Activated CD4-positive, CD25-positive, alpha-beta regulatory T cell treated with anti-CD3 and anti-CD28 coated beads, Interleukin-2, amount 50 U/mL, for 72 hours (primary cell): ENCODE data around the gene SAMSN1.

Source experiments
- DNase-seq: peaks from one replicate; pipeline ENCODE4 v3.0.0; 2021

The SAMSN1 gene

DNA sequence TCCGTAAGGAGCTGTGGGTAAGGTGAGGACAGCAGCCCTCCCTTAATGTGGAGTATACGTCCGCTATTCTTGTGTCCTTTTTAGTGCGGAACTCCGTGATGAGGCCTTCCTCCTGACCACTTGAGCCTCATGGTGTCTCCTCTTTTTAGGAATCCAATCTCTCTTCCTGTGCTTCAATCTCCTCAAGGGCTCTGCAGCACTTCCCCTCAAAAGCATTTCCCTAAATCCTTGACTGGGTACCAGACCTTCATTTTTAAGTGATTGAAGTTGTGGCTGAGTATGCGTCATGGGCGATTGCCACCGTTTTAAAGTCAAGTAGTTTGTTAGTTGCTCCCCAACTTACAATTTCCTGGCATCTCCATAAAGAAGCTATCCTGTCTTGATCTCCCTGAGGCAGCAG, 62.8 kb downstream of the SAMSN1 start:
- DNase-seq, result no peak

DNA sequence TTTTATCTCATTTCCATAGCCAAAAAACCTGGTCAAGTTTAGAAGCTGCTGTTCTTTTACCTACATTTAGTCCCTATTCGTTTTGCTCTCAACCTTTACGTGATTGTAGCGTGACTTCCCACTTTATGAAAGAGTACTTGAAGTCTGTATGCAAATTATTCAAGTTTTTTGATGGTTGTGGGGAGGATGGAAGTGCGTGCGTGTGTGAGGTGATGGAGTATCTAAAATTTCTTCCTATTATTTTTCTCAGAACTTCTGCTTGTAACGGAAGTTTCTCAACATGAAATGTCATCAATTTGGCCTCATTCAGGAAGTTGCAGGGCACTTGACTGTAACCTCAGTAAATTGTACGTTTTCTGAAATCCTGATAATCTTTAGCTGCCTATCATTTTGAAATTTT, 64.0 kb downstream of the SAMSN1 start:
- DNase-seq, result no peak

DNA sequence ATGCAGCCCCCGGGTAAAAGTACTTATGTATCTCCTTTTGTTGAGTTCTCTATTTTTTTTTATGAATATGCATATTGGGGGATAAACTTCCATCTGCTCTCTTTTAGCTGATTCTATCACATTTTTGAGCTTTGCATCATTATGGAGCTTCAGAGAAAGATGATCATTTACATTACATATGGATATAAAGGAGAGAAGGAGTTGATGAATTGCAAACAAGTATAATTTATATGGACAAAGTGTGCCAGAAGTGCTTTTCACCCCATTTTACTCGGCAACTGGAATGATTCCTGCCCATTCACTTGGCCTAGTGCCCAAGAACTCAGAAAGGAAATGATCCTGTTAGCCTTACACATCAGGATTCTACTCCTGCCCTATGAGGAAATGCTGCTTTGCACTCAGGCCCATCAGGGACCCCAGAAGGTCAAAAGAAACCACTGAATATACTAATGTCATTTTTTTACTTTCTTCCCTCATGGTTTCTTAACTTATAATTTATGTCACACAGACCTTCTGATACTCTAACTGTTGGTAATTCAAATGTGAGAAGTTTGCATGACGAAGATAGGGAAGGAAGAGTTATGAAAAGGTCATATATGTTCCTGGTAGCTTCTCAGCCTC, 65.6 kb downstream of the SAMSN1 start:
- DNase-seq, result no peak

- DNase-seq, result no peak
Observed at GRCh38 chr21:14479241-14479786, 66.8 kb downstream of the SAMSN1 start.

DNA sequence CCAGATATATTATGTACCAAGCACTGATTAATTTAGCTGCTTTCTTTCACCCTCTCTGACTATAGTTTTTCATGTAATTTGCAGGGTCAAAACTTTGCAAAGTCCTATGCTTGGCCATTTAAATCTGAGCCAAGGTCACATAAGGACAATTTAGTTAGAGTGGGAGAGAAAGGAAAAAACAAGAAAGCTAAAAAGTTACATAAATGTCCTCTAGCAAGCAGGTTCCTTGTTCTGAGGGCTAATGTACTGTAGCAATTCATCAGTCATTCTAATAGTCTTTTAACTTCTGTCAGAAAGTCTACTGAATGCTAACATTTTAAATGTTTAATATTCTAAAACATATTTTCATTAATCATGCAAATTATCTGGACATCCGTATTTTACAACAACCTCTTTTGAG, 68.3 kb downstream of the SAMSN1 start:
- no peak for DNase-seq

- no peak for DNase-seq
Observed at GRCh38 chr21:14477133-14477532, 69.0 kb downstream of the SAMSN1 start.

DNA sequence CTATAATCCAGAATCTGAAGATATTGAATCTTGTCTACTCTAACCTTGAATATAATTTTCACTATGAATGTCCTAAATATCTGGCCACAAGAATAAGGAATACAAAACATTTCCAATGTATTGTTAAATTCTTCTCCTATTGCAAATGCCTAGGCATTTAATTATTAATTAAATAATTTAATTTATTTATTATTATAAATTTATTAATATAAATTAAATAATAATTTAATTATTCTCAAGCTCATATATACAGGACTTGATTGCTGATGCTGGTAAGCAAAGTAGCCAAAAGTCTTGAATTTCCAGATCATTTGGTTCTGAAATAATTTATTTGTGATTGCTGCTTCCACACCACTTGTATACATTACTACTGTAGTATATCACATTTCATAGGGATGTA, 71.1 kb downstream of the SAMSN1 start:
- no peak for DNase-seq

DNA sequence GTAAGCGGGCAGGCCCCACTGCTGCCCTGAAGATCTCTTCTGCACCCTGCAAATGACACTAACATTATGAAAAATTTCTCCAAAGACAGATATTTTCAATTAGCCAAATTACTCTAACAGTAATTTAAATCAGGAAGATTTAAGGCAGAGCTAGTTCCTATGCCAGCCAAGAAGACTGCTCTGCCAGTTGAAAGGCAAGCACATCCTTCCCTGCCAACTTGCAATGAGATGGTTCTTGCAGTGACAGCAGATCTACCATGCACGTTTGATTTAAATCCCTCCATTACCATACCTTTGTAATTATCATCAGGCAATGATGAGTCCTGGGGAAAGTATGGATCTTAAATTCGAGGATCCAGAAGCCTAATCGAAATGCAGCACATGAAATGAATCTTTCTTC, 76.5 kb downstream of the SAMSN1 start:
- no peak for DNase-seq

DNA sequence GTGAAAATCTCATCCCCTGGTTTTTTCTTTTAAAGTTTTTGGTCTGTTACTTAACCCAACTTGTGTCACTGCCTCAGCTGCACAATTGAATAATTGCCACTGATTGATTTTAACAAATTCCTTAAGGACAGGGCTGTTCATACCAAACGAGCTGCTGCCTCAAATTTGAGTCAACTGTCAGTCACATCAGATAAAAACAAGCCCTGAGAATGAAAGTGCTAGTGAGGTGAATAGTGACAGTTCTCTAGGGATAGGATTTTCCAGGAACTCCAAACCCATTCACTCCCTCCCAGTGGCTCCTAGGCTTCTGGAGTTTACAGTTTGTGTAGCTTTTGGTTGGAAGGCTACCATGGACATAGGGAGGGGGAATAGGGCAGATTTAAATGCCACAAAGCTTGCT, 79.4 kb downstream of the SAMSN1 start:
- no peak for DNase-seq

- no peak for DNase-seq
Observed at GRCh38 chr21:14457762-14458161, 88.4 kb downstream of the SAMSN1 start.

GRCh38 chr21:14456911-14457310, 89.2 kb downstream of the SAMSN1 start:
- no peak for DNase-seq

DNA sequence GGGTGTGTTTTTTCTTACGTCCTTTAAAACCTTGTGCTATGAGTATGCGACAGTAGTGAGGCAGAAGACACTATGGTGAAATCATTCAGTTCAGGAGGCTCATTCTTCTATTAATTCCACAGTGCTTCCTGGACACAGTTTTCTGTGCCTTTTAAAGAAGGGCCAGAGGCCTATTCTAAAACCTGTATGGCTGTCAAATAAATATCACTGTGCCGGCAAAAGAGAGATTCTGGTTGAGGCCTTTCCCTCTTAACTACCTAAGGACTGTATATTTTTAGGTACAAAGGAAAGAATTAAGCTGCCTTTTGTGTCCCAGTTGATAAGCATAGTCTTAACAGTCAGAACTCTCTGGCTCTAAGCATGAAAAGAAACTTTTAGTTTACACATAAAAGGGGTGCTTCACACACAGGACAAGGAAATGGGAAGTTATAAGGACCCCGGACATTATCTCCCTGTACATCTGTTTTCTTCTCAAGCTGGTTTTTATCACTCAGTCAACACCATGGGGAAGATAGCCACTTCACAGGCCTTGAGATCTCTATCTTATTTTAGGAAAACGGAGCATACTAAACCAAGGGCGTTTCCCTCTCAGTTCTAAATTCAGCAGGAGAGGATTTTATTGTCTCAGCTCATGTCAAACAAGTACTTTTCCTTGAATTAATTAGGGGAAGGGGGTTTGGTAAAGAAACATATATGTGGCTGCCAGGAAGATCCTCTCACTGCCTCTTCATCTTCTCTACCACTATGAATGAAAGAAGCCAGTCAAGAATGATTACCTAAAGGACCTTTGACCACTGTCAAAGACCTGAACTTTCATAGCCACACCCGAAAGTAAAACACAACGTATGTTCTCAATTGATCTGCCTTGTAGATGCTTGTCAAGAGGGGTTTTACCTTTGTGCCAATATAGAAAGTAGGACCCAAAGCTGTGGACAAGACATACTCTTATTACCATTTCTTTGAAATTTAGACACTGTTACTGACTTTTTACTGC, 91.8 kb downstream of the SAMSN1 start:
- no peak for DNase-seq

GRCh38 chr21:14453339-14454015, 92.6 kb downstream of the SAMSN1 start:
- no peak for DNase-seq

DNA sequence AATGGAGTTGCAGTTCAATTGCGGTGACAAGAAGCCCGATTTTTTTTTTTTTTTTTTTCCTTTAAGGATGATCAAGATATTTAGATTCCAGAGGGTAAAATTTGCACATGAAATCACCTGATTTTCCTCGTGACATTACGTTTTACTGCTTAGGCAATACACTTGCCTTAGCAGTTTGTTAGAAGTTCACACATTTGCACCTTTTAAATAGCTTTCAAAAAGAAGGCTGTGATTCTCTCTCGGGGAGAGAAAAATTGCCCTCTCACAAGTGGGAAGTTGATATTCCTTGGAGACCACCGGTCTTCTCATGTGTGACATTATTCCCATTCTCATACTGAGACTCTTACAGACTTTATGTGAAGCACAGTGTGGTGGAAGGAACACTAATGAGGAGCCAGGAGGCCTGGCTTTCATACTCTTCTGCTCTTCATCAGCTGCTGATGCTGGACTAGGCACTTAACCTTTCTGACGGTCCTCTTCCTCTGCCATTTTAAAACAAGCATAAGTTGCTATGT, 93.3 kb downstream of the SAMSN1 start:
- DNase-seq, result no peak

DNA sequence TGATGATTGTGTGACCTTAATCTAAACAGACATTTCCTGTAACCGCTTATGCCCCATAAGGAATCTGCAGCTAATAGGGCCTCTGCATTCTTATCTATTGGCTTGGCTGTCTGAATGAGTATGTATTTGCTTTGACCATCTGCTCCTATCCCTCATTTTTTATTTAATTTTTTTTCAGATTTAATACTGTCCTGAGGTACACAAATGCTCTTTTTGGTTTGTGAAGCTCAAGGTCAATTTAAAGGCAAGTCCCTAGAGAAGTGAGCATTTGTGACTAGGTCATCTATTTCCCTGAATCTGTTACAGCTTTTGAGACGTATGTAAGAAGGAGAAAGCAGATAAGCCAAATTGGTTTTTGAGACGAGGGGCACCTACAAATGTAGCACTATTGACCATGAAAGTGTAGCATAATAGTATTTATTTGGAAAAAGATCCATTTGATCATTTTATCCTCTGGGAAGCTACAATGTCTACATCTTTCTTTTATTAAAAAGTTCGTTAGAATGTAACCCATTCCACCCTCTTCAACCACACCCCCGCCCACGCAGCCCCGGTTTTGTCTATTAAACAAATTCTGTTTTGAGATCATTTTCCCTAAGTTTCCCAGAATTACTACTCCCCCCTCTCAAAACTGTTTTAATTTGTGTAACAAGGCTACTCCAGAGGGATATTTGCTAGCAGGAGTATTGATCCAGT, 93.9 kb downstream of the SAMSN1 start:
- no peak for DNase-seq

DNA sequence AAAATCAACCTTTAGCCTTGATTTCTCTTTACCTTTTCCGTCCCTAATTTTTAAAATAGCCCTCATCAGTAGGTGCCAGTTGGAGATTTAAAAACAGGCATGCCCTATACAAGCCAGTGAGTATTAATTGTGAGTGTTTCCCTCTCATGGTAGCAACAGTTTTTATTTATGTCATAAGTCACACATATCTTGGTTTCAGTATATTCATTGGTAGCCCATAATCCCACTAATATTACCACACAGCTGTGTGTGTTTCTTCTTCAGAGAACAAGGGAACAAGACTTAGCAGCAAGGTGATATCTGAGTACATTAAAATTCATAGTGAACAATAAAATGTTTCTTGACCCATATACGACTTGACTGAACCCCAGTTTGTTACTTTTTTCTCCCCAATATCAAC, 94.6 kb downstream of the SAMSN1 start:
- no peak for DNase-seq

DNA sequence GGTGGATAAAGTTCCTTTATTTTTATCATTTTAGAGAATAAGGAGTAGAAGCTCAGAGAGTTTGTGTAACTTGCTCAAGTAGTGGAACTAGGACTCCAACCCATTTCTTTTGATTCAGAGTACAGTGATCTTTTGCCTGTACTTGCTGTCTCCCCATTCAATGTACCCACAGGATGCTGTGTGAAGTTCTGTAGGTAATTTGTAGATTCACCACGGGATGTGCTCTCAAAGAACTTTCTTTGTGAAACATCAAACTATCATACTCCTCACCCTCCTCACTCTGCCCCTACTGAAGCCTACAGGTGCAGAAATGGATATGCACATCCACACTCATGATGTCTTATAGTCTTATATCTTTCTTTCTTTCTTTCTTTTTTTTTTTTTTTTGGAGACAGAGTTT, 97.3 kb downstream of the SAMSN1 start:
- DNase-seq, result no peak

GRCh38 chr21:14438211-14438610, 107.9 kb downstream of the SAMSN1 start:
- no peak for DNase-seq

DNA sequence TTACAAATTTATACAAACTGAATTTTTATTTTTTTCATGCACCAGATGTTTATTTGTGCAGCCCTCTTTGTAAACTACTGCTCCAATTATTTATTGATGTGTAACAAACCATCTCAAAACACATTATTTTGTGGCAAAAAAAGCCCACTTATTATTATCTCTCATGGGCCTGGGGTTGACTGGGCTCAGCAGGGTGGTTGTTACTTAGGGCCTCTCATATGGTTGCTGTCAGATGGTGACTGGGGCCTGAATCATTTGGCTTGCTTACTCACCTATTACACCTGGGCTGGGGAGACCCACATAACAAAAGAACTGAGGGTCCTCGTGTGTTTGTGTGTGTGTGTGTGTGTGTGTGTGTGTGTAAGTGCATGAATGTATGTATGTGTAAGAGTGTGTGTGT, 110.7 kb downstream of the SAMSN1 start:
- no peak for DNase-seq
